ENCODE results near the gene ASPRV1.

The ASPRV1 gene

DNA sequence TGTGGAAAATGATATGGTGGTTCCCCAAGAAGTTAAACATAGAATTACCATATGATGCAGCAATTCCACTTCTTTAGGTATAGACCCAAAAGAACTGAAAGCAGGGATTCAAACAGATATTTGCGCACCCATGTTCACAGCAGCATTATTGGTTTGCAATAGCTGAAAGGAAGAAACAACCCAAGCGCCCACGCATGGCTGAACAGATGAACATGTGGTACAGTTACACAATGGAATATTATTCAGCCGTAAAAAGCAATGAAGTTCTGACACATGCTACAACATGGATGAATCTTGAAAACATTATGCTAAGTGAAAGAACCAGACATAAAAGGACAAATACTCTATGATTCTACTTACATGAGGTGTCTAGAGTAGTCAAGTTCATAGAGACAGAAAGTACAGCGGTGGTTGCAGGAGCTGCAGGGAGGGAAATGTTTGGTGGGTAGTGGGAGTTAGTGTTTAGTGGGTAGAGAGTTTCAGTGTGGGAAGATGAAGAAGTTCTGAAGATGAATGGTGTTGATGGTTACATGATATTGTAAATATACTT, 26.7 kb upstream of the ASPRV1 start:
- no peak for DNase-seq (ENCODE audit: low spot score)

DNA sequence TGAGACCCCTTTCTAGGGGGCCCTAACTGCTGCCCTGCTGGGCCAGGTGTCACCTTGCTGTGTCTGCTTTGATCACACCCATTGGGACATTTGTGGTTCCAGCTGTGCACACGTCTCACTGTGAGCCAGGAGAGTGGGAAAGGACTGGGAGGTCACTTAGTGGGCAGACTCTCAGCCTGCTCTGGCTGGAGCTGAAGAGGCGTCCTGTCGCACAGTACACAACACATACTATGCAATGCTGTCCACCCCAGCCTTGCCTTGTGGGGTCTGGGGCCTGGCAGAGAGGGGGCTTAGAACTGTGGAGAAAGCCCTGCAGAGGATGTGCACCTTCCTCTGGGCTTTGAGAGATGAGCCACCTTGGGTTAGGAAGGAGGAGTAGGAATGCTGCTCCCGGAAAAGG, 25.3 kb upstream of the ASPRV1 start:
- DNase-seq (ENCODE audit: low spot score), result no peak

DNA sequence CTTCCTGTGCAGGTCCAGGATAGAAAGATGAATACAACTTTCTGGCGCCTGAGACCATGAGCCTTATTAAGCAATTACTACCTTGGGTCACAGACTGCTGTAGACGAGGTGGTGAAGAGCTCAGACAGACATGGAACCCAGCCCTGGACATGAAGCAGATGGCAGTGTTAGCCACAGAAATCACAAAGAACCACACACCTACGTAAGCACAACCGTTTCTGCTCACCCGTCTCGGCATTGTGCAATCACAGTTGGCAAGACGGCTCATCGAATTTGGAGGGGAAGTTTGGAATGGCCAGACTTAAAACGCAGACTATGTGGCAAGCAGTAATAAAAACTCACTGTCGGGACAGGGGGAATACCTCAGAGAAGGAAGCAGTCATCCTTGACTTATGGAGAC, 24.3 kb upstream of the ASPRV1 start:
- DNase-seq (ENCODE audit: low spot score), result no peak

DNA sequence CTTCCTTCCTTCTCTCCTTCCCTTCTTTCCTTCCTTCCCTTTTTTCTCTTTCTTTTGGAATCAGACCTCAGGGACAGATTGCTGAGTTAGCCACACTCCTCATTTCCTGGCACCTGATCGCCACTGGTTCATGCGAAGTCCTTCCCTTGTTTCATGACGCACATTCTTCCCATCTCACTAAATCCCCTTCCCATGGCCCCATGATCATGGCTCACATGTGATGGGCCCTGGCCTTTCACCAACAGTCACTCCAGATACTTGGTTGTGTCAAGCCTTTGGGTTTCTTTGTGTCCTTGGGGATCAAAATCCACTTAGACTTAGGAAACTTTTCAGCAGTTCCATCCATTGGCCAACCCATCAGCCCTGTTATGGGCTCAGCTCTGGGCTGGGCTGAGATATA, 23.8 kb upstream of the ASPRV1 start:
- no peak for DNase-seq (ENCODE audit: low spot score)

DNA sequence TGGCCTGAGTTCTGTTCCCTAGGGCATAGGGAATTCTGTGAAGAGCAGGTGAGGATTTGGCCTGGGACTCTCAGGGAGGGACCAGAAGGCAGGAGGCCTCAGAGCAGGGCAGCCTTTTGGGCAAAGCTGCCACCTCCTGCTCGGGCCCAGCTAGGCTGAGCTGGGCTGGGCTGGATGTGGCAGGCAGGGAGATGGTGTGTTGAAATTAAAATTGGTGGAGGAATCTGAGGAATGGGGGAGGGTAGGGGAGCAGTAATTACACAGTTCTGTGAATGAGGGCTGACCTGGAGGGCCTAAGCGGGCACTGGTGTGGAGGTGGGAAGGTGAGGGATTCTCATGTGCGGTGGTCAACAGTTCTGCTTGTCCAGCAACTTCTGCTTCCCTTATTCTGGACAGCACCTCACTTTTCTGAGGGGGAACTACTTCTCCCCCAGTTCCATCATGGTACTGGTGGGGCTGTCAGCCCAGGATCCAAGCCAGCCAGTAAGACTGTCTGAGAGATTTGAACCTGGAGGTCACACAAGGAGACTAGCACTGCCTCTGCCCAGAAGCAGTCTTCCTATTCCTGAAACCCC, 22.0 kb upstream of the ASPRV1 start:
- no peak for DNase-seq (ENCODE audit: low spot score)

DNA sequence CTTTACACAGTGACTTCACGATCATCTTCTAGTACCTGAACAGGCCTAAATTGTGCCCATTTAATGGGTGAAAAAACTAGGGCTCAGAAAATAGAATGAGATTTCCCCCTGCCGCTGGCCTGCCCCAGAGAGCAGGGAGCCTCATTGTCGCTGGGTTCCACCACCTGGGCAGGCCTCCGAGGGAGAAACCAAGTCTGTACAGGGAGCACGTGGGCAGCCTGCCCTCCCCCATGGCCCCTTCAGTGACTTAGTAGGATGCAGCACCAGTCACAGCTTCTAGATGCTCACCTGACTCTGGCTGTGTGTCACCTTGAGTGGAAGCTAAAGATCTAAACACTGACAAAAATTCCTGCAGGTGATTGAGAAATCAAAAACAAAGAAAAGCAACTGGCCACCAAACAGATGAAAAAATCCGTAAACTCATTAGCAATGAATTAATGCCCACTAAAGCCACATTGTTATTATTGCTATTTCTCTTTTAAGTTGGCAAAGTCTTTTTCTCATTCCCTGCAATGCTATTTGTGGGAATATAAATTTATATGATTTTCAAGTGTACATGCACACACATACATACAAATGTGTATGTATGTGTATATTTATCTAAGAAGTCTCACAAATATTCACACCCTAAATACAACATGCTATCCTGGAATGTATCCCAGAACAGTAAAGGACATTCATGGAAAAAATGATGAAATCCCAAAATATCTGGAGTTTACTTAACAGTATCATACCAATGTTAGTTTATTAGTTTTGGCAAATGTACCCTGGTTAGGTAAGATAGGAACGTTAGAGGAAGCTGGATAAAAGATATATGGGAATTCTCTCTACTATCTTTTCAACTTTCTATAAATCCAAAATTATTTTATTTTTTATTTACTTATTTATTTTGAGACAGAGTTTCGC, 18.7 kb upstream of the ASPRV1 start:
- no peak for DNase-seq (ENCODE audit: low spot score)

DNA sequence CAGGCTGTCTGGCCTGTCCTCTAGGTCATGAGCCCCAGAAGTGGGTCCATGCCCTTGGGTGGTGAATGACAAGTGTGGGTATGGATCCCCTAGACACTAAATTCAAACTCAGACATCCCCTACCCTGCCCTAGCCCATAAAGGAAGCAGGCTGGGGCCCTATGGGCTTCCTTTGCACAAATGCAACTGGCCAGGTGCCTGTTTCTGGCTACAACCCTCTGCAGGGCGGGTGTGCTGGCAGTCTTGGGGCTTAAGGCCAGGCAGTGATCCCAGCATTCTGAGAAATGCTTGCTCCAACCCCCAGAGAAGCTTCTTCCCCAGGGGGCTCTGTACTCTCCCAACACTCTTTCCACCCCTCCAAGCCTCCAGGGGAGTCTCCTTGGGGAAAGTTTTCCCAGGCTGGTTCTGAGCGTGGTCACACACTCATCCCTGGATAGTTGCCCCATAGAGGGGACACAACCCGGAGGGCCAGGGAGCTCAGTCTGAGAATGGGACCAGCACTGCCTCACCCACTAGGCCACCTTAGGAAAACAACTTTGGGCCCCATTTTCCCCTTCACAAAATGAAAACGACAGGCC, 16.6 kb upstream of the ASPRV1 start:
- DNase-seq (ENCODE audit: low spot score), result no peak

DNA sequence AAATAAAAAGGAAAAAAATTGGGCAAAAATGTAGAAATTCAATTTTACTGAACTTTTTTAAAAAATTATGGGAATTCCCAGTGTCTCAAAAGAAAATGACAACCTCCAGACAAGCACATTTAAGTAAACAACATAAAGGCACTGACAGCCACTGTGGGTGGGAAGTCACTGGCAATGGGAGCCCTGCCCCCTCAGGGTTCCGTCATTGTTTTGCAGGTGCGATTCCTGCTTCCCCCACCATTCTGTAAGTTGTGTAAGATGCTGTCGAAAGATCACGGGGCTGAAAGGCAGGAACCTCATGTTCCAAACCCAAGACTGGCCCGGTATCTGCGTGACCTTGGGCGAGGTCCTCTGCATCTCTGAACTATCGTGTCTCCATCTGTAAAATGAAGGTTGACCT, 15.8 kb upstream of the ASPRV1 start:
- DNase-seq (ENCODE audit: low spot score), result no peak

DNA sequence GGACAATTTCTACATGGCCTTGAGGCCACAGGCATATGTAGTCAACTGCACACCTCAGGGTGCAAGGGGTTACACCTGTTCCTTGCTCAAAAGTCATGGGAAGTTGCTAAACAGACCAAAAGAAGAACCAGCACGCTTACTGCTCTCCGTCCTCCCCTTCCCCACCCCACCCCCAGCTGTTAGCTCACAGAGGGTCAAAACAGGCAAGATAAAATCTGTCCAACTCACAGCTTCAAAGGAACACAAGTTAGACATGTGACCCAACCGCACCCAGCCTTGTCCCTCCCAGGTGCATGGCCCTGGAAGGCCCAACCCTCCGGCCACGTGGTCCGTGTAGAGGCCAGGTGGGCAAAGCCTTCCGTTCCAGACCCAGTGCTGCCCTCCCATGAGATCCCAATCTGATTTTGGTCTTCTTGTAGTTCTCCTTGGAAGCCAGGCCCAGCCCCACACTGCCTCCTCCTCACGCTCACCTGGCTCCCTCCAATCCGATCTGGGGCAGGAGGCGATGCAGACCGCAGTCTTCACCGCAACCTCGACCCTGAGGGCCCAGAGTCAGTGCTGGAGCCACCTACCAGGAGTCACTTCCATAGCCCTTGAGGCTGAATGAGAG, 14.5 kb upstream of the ASPRV1 start:
- DNase-seq (ENCODE audit: low spot score), result no peak

DNA sequence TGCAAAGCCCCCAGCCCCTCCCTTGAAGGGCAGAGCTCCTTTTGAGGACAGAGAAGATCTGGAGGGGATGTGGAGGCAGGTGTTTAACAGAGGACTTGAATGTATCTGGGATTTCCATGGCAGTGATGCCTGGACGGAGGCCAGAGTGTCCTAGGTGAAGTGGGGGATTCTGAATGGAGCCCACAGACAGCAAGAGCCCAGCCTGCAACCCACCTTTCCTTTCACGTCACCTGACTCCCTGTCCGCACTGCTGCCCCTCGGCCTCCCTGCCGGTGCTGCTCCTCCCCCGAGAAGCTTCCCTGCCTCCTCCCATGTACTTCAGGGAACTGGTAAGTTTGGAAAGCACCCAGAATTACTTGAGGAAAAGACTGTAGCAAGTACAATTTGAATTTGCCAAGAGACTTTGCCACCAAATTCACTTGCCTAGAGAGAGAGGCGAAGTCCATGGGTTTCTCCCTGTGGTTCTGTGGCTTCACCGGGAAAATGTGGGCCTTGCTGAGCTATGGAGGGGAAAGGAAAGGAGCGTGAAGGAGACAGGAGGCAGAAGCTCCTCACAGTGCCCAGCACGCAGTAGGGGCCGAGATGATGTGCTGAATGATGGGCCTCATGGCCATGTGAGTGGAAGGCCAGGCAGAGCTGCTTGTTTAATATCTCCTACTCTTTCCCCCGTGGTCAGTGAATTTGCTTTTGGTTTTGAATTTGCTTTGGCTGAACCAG, 13.9 kb upstream of the ASPRV1 start:
- DNase-seq (ENCODE audit: low spot score), result no peak

DNA sequence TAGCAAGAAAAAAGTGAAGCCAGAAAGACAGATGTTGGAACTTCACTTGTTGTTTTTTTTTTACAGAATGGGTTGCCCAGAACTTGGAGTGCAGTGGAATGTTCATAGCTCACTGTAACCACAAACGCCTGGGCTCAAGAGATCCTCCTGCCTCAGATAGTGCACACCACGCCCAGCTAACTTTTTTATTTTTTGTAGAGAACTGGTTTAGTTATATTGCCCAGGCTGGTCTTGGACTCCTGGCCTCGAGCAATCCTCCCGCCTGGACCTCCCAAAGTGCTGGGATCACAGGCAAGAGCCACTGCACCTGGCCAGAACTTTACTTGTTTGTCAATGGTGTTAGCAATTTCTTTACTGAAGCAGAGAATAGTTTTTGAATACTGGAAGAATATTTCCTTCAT, 11.9 kb upstream of the ASPRV1 start:
- peak; percentile 81 for DNase-seq (ENCODE audit: low spot score)

DNA sequence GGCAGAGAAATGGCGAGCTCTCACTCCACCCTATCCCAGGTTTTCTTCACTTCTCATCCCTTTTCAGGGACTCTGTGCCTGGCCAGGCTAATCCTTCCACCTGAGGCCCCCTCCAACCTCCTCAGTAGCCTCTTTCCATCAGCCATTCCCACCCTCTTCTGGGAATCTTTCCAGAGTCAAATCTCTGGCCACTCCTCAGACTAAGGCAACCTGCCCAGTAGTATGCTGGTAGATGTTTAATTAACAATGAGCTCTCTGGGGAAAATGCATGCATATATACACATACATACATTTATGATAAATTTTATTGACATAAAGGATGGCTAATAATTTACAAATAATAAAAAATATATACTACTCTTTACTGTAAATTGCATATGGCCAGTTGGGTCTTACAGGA, 11.4 kb upstream of the ASPRV1 start:
- no peak for DNase-seq (ENCODE audit: low spot score)

DNA sequence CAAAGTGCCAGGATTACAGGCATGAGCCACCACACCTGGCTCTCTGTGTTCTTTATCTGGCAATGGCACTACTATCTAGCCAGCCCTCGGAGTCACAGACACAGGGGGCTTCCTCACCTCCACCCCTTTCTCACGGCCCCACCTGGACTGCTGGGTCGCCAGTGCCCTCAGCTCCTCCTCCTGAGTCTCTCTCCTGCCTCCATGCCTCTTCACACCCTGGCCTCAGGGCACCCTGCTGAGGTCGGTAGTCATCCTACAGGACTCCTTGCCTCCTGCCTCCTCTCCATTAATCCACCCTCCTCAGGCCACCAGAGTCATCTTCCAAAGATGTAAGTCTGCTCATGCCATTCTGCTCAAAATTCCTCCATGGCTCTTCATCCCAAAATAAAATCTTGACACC, 8.6 kb upstream of the ASPRV1 start:
- no peak for DNase-seq (ENCODE audit: low spot score)

DNA sequence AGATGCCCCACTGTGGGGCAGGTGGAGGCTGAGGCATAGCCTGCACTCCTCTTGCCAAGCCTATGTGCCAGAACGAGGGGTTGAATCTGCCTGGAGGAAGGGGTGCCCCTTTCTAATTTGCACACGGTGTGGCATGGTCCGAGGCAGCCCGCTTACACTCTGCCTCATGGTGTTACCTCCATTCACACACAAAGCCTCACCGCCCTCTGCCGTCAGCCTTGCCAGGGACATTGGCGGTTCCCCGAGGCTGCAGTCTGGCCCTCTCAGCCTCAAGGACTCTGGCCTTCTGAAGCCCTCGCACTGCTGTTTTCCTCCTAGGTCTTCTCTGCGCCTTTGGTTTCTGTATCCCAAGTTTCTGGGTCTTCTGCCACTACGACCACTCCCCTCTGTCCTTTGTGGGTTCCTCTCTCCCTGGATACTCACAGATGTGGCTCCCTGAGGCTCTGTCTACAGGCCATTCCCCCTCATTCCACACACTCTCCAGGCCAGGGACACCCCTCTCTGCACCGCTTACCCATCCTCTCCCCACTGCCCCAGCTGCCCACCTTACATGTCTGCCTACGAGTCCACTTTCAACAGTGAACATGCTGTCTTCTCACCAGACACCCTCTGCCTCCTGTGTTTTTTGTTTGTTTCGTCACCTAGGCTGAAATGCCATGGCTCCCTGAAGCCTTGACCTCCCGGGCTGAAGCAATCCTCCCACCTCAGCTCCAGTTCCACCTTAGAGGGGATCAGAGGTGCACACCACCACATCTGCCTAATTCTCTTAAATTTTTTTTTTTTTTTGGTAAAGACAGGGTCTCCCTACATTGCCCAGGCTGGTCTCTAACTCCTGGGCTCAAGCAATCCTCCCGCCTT, 7.9 kb upstream of the ASPRV1 start:
- no peak for DNase-seq (ENCODE audit: low spot score)

DNA sequence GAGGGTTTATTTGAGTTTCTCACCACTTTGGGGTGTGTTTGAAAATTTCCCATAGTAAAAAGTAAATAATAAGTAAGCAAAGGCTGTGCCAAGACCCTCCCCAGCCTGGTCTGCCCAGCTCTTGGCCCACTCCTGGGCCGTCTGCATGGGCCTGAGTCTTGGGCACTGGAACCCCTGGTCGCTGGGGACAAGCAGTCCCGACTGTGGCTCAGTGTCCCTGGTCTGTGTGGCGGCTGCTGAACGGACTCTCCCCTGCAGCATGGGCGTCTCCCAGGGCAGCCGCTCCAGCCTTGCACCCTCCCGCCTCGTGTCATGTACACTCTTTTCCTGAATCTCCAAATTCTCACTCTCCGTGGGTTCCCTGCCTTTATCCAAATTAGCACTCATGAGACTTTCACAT, 7.2 kb upstream of the ASPRV1 start:
- DNase-seq (ENCODE audit: low spot score), result no peak

DNA sequence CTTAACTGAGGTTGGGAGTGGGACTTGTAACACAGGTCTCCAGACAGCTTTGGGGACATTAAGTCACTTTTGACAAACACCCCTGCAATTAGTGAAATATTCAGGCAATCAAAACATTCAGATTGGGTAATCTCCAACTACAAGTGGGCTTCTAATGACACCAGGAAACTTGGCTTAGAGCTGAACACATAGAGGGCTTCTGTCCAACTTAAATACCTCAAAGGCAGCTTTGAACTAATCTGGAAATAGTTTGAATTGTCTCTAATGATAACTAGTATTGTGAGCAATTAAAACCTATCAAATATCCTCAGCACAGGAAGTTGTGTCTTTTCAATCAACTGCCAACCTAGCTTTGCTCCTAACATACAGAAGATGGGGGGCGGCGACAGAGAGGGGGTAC, 5.1 kb upstream of the ASPRV1 start:
- no peak for DNase-seq (ENCODE audit: low spot score)

DNA sequence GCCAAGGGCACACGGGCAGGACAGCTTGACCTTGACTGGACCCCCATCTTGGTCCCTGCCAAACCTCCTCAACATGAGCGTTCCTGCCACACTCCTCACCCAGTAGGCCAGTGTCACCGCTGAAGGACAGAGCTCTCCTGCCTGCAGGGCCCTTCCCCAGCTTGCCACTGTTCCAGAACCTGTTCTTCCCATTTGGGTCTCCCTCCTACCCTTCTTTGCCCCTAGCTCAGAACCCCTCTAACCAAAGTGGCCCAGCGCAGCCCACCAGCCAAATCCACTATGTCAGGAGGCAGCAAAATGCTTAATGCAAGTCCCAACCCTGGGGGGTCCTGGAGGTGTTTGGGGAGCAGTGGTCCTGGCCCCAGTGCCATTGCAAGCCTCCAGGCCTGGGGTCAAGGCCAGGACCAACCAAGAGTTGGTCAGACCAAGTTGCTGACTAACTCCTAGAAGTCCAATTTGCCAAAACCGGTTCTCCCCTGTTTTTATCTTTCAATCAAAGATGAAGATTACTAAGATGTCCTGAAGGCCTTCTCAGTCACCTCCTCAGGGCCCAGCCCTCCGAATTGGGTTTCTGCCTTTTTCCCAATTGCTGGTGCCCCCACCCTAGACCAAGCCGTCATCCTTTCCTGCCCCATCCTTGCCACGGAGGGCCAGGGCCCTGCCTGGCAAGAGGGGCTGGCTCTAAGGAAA, 4.5 kb upstream of the ASPRV1 start:
- DNase-seq (ENCODE audit: low spot score), result no peak

DNA sequence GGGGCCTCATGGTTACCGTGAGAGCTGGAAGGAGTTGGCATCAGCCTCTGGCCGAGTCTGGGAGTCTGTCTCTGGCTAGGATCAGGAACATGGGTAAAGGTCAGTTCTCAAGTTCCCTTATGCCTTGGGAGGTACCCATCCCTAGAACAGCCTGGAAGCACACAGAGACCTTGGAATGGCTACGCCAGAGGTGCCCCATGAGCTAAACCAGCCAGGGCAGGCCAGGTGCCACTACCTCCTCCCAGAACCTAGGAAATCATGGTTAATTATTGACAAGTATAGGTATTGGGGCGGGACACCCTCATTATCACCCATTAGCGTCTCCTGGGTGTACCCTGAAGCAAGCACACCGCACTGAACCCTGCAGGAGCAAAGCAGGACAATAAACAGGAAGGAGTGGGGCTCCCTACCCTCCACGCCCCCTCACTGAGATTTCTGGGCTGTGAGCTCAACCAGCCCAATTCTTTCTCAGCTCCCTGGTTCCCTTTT, 3.0 kb upstream of the ASPRV1 start:
- no peak for DNase-seq (ENCODE audit: low spot score)

DNA sequence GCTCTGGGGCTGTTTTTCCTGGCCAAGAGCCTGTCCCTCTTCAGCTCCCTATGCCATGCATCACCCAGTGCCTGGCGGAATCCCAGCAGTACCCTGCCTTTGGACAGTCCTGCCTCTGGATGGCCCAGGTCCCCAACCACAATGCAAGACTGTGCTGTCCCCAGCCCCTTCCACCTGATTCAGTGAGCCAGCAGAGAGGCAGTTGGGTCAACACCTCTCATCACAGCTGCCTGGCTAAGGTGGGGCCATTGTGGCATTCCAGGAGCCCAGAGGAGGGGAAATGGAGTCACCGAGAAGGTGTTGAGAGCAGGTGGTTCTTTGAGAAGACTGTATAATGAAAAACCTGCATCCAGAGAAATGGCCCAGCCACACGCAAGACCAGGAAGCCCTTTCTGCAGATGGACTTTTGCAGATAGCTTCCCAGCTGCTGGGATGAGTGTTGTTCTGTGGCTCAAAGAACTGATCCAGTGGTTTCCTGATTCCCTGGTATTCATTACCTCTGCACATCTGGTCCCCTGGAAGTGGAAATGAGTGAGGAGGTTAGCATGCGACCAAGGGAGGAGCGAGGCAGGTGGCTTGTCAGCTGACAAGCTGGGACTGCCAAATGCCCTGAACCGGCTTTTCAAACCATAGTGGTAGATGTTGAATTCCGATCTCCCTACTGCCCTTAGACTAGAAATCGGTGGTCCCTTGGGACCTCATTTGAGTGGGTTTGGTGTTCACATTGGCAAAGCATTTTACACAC, 1.7 kb upstream of the ASPRV1 start:
- no peak for DNase-seq (ENCODE audit: low spot score)

DNA sequence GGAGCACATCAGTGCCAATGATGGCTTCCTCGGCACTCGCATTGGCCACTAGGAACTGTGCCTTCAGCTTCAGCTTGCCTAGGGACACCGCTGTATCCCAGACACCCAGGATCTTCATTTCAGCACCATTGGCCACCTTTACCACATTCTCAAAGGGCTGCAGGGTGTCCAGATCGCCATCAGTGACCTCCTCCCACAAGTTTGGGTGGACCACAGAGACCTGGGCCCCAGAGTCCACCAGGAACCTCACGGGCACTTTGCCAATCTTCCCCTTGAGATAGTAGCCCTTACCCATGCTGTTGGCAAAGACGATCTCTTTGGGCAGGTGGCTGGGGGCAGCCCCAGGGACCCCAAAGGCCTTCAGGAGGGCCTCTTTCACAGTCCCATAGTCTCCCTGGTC, 610 bp downstream of the ASPRV1 start:
- no peak for DNase-seq (ENCODE audit: low spot score)
